HL-60/S4 treated with phorbol 12-myristate 13-acetate at 8.2 ng/mL for 4 days and 3 days (cell line): ENCODE results near the gene CCNG1.
"Not testable (repeated sequence)": the region's sequence is repeated elsewhere in the genome, so short reads cannot be mapped to it uniquely, and the experiment has no call there.

Source experiments
- in situ Hi-C: fragments of 300-500 bp; cut with MboI; formaldehyde crosslinking; loops from 2 replicates; pipeline ENCODE4 v1.15.0; 2022; ENCODE audit warnings: low sequenced_read_pairs

CCNG1 gene

GRCh38 chr5:163440954-163441353 lies 3.6 kb downstream of the CCNG1 start:
- in situ Hi-C loops, result no loop called here

GRCh38 chr5:163444526-163444925 lies 7.1 kb downstream of the CCNG1 start:
- in situ Hi-C loops, result no loop called here

- in situ Hi-C loops, result no loop called here
These were observed 8.0 kb downstream of the CCNG1 start for GRCh38 chr5:163445345-163445744.

- in situ Hi-C loops, result no loop called here
These were observed 9.8 kb downstream of the CCNG1 start for GRCh38 chr5:163447191-163447590.

GRCh38 chr5:163447875-163448274 lies 10.5 kb downstream of the CCNG1 start:
- in situ Hi-C loops, result no loop called here

GRCh38 chr5:163448491-163448890 lies 11.1 kb downstream of the CCNG1 start:
- in situ Hi-C loops, result no loop called here

- in situ Hi-C loops, result no loop called here
These were observed 14.1 kb downstream of the CCNG1 start for GRCh38 chr5:163451489-163451888.

GRCh38 chr5:163453705-163454104 lies 16.3 kb downstream of the CCNG1 start:
- in situ Hi-C loops, result no loop called here

- in situ Hi-C loops, result not testable (repeated sequence)
These were observed 18.0 kb downstream of the CCNG1 start for GRCh38 chr5:163455406-163455805.

- in situ Hi-C loops, result no loop called here
These were observed 18.7 kb downstream of the CCNG1 start for GRCh38 chr5:163456029-163456589.

GRCh38 chr5:163456840-163457239 lies 19.4 kb downstream of the CCNG1 start:
- in situ Hi-C loops, result no loop called here

GRCh38 chr5:163458778-163459385 lies 21.5 kb downstream of the CCNG1 start:
- in situ Hi-C loops, result no loop called here

- in situ Hi-C loops, result no loop called here
These were observed 22.0 kb downstream of the CCNG1 start for GRCh38 chr5:163459462-163459818.

GRCh38 chr5:163459819-163460561 lies 22.6 kb downstream of the CCNG1 start, which contains the start of gene NUDCD2:
TSS of gene NUDCD2 (minus strand) at chr5:163460102. CDS start at chr5:163460050, 52 bp downstream.
- in situ Hi-C loops, result no loop called here

GRCh38 chr5:163460562-163461171 lies 23.3 kb downstream of the CCNG1 start, which contains the start of gene HMMR:
TSS of gene HMMR (plus strand) at chr5:163460632. CDS start at chr5:163460693, 61 bp downstream.
- in situ Hi-C loops, result no loop called here

GRCh38 chr5:163463063-163463435 lies 25.7 kb downstream of the CCNG1 start:
- in situ Hi-C loops, result no loop called here

- in situ Hi-C loops, result no loop called here
These were observed 30.3 kb downstream of the CCNG1 start for GRCh38 chr5:163467682-163468081.

- in situ Hi-C loops, result no loop called here
These were observed 36.3 kb downstream of the CCNG1 start for GRCh38 chr5:163473635-163474243.

- in situ Hi-C loops, result no loop called here
These were observed 38.0 kb downstream of the CCNG1 start for GRCh38 chr5:163475411-163475810.

- in situ Hi-C loops, result no loop called here
These were observed 41.0 kb downstream of the CCNG1 start for GRCh38 chr5:163478126-163478981.

- in situ Hi-C loops, result no loop called here
These were observed 41.5 kb downstream of the CCNG1 start for GRCh38 chr5:163478982-163479271.
